Heart left ventricle (tissue), 13 donors: ENCODE measurements around the gene MRPL58.

Experiments
- CTCF ChIP-seq, 12 donors: fragments of 200-600 bp; sonication (generic) in 4 of 12; IDR thresholded peaks; one replicate each; pipeline versions ENCODE4 v1.5.0 to v1.8.0; 2018 to 2022; ENCODE audit warnings: antibody characterized with exemption in 12 of 12, mild to moderate bottlenecking in 5 of 12
- POLR2A ChIP-seq, 2 donors: fragments of 450-650 bp; IDR thresholded peaks; one replicate each; pipeline ENCODE4 v1.6.1; 2017; ENCODE audit warnings: antibody characterized with exemption in 2 of 2, mild to moderate bottlenecking in 2 of 2, moderate library complexity in 2 of 2
- donor health status: ischemic (EF 13 %, LVEDD 7.1; RV severe dilation, severe dysfunction).
- donor health status: DM: no; HTN: yes; CAD: no.
- donor health status: DM: no; HTN: no; CAD: no.
- donor health status: ischemic (EF 25% LVEDD 6.9; RV normal size, moderate dysfunction).
- donor health status: ischemic (EF 25% LVEDD 5.7; RV mildly dilated, moderate dysfunction).
- donor health status: ischemic (EF 35%, LVEDD 5.7; RV mildly dilated, moderate dysfunction).
- donor health status: nonischemic (EF 11% LVEDD 7.7; RV severe dilation, severe dysfunction).
- donor health status: DM: yes; HTN: yes; CAD: no.
- donor health status: PGD.
- donor health status: ischemic (EF 29% LVEDD 5.4; RV normal size, mild dysfunction).
- donor health status: nonischemic (EF 23%, LVEDD 6.1; RV moderate dilation, normal function).

- TF ChIP-seq POLR2A (IDR thresholded peaks at IDR 0.05) (no peak), CTCF (IDR thresholded peaks at IDR 0.05) (no peak)
Observed at GRCh38 chr17:74994440-74994839, 18.0 kb upstream of the MRPL58 start.
